ENCODE results near the gene THOC5.
"Not testable (repeated sequence)": the region's sequence is repeated elsewhere in the genome, so short reads cannot be mapped to it uniquely, and the experiment has no call there.

THOC5 gene

DNA sequence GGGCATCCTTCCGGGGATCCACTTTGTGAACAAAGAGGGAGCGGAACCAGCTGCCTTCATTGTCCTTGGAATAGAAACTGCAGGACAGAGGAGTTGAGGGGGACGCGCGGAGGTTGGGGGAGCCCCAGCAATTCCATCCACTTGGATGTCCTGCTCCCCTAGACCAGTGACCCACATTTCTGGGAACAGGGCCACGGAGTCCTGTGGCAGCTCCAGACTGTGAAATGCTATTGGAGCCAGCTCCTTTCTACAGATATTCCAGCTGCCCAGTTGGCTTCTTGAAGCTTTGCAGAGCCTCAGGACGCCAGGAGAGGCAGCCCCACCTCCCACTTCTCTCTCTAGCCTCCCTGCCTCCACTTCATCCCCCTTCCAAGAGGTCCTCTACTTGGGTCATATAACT, 16.9 kb upstream of the THOC5 start:
- TF ChIP-seq EZH2phosphoT487 (IDR thresholded peaks at IDR 0.05; ENCODE audit: borderline replicate concordance): no peak
- TF ChIP-seq, protein P1, sequence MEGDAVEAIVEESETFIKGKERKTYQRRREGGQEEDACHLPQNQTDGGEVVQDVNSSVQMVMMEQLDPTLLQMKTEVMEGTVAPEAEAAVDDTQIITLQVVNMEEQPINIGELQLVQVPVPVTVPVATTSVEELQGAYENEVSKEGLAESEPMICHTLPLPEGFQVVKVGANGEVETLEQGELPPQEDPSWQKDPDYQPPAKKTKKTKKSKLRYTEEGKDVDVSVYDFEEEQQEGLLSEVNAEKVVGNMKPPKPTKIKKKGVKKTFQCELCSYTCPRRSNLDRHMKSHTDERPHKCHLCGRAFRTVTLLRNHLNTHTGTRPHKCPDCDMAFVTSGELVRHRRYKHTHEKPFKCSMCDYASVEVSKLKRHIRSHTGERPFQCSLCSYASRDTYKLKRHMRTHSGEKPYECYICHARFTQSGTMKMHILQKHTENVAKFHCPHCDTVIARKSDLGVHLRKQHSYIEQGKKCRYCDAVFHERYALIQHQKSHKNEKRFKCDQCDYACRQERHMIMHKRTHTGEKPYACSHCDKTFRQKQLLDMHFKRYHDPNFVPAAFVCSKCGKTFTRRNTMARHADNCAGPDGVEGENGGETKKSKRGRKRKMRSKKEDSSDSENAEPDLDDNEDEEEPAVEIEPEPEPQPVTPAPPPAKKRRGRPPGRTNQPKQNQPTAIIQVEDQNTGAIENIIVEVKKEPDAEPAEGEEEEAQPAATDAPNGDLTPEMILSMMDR (conservative IDR thresholded peaks at IDR 0.05; ENCODE audit: low read length): no peak
- H3K79me2 ChIP-seq (ENCODE audit: insufficient read depth, low read length): no peaks in the 10 kb centered on the region
- no peaks in the 10 kb centered on the region for H3K9me2 ChIP-seq (replicated peaks; ENCODE audit: low read depth, low read length)
- no peak overlapping the region for H3K9ac ChIP-seq (ENCODE audit: low read depth, low read length, poor library complexity, severe bottlenecking)
- no peaks in the 10 kb centered on the region for H3K36me3 ChIP-seq (ENCODE audit: insufficient read depth, low read length)
- H2AFZ ChIP-seq (ENCODE audit: low read length): no peak overlapping the region
- H3K27me3 ChIP-seq (ENCODE audit: insufficient read depth, low read length, poor library complexity, severe bottlenecking): no peaks in the 10 kb centered on the region
- H3K4me1 ChIP-seq (ENCODE audit: insufficient read depth, low read length, poor library complexity, severe bottlenecking): no peaks in the 10 kb centered on the region
- H3F3A ChIP-seq (ENCODE audit: low read depth): no peaks in the 10 kb centered on the region
- H4K20me1 ChIP-seq (ENCODE audit: insufficient read depth, low read length, poor library complexity, severe bottlenecking): no peaks in the 10 kb centered on the region
- no peak overlapping the region for H3K4me2 ChIP-seq (ENCODE audit: low read depth, low read length, poor library complexity, severe bottlenecking)
- no peak overlapping the region for H3K4me3 ChIP-seq (ENCODE audit: low read length, poor library complexity, severe bottlenecking)
- no peaks in the 10 kb centered on the region for H3K9me3 ChIP-seq (ENCODE audit: insufficient read depth, low read depth, low read length)

DNA sequence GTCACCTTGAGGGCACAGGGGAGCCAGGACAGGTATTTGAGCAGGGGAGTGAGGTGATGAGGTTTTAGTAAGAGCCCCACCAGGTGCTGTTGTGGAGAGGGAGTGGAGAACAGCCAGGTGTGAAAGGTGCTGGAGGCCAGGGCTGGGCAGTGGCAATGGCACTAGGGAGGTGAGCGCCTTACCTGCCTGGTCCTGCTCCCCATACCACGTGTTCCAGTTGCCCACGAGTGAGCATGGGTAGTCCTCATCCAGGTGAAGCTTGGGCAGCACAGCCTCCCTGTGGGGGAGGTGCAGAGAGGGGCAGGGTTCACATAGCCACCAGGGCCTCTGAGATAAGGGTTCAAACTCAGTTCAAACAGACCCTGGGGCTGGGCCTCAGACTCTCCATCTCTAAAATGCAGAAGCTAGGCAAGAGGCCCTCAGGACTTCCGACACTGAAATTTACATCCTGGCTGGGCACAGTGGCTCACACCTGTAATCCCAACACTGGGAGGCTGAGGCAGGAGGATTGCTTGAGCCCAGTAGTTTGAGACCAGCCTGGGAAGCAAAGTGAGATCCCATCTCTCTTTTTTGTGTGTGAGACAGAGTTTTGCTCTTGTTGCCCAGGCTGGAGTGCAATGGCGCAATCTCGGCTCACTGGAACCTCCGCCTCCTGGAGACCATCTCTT, 15.6 kb upstream of the THOC5 start:
- H3K4me1 ChIP-seq (ENCODE audit: insufficient read depth, low read length, poor library complexity, severe bottlenecking): no peaks in the 10 kb centered on the region
- H3K27me3 ChIP-seq (ENCODE audit: insufficient read depth, low read length, poor library complexity, severe bottlenecking): no peaks in the 10 kb centered on the region
- TF ChIP-seq, protein P1 (conservative IDR thresholded peaks at IDR 0.05; ENCODE audit: low read length): no peak
- no peak for TF ChIP-seq EZH2phosphoT487 (IDR thresholded peaks at IDR 0.05; ENCODE audit: borderline replicate concordance)
- H2AFZ ChIP-seq (ENCODE audit: low read length): no peak overlapping the region
- no peaks in the 10 kb centered on the region for H3K79me2 ChIP-seq (ENCODE audit: insufficient read depth, low read length)
- H3F3A ChIP-seq (ENCODE audit: low read depth): no peaks in the 10 kb centered on the region
- no peaks in the 10 kb centered on the region for H3K9me3 ChIP-seq (ENCODE audit: insufficient read depth, low read depth, low read length)
- H3K9me2 ChIP-seq (replicated peaks; ENCODE audit: low read depth, low read length): no peaks in the 10 kb centered on the region
- H3K4me3 ChIP-seq (ENCODE audit: low read length, poor library complexity, severe bottlenecking): no peak overlapping the region
- H3K9ac ChIP-seq (ENCODE audit: low read depth, low read length, poor library complexity, severe bottlenecking): no peak overlapping the region
- no peaks in the 10 kb centered on the region for H4K20me1 ChIP-seq (ENCODE audit: insufficient read depth, low read length, poor library complexity, severe bottlenecking)
- no peak overlapping the region for H3K4me2 ChIP-seq (ENCODE audit: low read depth, low read length, poor library complexity, severe bottlenecking)
- no peaks in the 10 kb centered on the region for H3K36me3 ChIP-seq (ENCODE audit: insufficient read depth, low read length)

DNA sequence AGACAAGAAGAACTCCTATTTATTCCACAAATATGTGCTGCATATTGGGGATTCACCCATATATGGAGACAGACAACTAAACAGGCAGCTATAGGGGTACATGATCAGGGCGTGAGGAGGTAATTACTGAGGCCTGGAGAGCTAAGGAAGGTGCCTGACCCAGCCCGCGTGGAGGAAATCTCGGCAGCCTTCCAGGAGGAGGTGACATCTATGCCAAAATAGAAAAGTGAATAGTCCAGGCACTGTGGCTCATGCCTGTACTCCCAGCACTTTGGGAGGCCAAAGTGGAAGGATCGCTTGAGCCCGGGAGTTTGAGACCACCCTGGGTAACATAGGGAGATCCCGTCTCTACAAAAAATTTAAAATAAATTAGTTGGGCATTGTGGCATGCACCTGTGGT, 13.8 kb upstream of the THOC5 start:
- Histone ChIP-seq H3K36me3 (ENCODE audit: insufficient read depth, low read length) (no peaks in the 10 kb centered on the region), H4K20me1 (ENCODE audit: insufficient read depth, low read length, poor library complexity, severe bottlenecking) (no peaks in the 10 kb centered on the region), H3K4me3 (ENCODE audit: low read length, poor library complexity, severe bottlenecking) (no peak overlapping the region), H3K9ac (ENCODE audit: low read depth, low read length, poor library complexity, severe bottlenecking) (no peak overlapping the region), H3F3A (ENCODE audit: low read depth) (no peaks in the 10 kb centered on the region), H3K9me3 (ENCODE audit: insufficient read depth, low read depth, low read length) (no peaks in the 10 kb centered on the region), H3K79me2 (ENCODE audit: insufficient read depth, low read length) (no peaks in the 10 kb centered on the region), H3K27me3 (ENCODE audit: insufficient read depth, low read length, poor library complexity, severe bottlenecking) (no peaks in the 10 kb centered on the region), H2AFZ (ENCODE audit: low read length) (no peak overlapping the region), H3K9me2 (replicated peaks; ENCODE audit: low read depth, low read length) (no peaks in the 10 kb centered on the region), H3K4me1 (ENCODE audit: insufficient read depth, low read length, poor library complexity, severe bottlenecking) (no peaks in the 10 kb centered on the region), H3K4me2 (ENCODE audit: low read depth, low read length, poor library complexity, severe bottlenecking) (no peak overlapping the region)
- no peak for TF ChIP-seq EZH2phosphoT487 (IDR thresholded peaks at IDR 0.05; ENCODE audit: borderline replicate concordance)
- TF ChIP-seq, protein P1 (conservative IDR thresholded peaks at IDR 0.05; ENCODE audit: low read length): no peak

DNA sequence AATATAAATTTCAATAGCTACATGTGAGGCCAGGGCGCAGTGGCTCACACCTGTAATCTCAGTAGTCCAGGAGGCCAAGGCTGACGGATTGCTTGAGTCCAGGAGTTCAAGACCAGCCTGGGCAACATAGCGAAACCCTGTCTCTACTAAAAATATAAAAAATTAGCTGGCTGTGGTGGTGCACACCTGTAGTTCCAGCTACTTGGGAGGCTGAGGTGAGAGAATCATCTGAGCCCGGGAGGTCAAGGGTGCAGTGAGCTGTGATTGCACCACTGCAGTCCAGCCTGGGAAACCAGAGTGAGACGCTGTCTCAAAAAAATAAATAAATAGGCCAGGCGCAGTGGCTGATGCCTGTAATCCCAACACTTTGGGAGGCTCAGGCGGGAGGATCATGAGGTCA, 13.0 kb upstream of the THOC5 start:
- not testable (repeated sequence) for H3K9ac ChIP-seq (ENCODE audit: low read depth, low read length, poor library complexity, severe bottlenecking); H3K79me2 ChIP-seq (ENCODE audit: insufficient read depth, low read length); H3K9me3 ChIP-seq (ENCODE audit: insufficient read depth, low read depth, low read length); H3F3A ChIP-seq (ENCODE audit: low read depth); H2AFZ ChIP-seq (ENCODE audit: low read length); H3K4me1 ChIP-seq (ENCODE audit: insufficient read depth, low read length, poor library complexity, severe bottlenecking); H3K4me2 ChIP-seq (ENCODE audit: low read depth, low read length, poor library complexity, severe bottlenecking); H4K20me1 ChIP-seq (ENCODE audit: insufficient read depth, low read length, poor library complexity, severe bottlenecking); H3K4me3 ChIP-seq (ENCODE audit: low read length, poor library complexity, severe bottlenecking); H3K27me3 ChIP-seq (ENCODE audit: insufficient read depth, low read length, poor library complexity, severe bottlenecking); H3K36me3 ChIP-seq (ENCODE audit: insufficient read depth, low read length); H3K9me2 ChIP-seq (replicated peaks; ENCODE audit: low read depth, low read length)
